ENCODE measurements around the gene RAET1E.

DNA sequence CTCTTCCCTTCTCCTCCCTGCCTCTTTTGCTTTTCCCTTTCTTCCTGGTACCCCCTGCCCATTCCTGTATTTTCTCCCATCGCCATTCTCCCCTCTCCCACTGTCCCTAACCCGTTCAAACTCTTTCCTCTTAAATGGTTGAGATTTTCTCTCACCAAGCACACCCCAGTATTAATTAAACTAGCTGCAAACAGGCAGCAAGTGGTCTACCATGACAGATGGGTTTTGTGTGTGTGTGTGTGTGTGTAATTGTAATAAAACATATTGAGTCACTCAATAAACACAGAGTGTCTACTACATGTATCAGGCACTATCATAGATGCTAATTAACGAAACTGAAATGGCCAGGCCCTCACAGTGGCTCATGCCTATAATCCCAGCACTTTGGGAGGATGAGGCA lies 6.7 kb downstream of the RAET1E start:
- TF ChIP-seq YY1 (IDR thresholded peaks at IDR 0.05; ENCODE audit: insufficient read depth, insufficient read length): no peak
- no peak for TF ChIP-seq SUZ12 (IDR thresholded peaks at IDR 0.05; ENCODE audit: extremely low read depth, insufficient read depth, insufficient read length)

All from NT2/D1 (cell line).